Measurements from ENCODE around the gene TTC21A.
"Not testable (repeated sequence)": the region's sequence is repeated elsewhere in the genome, so short reads cannot be mapped to it uniquely, and the experiment has no call there.

TTC21A gene

DNA sequence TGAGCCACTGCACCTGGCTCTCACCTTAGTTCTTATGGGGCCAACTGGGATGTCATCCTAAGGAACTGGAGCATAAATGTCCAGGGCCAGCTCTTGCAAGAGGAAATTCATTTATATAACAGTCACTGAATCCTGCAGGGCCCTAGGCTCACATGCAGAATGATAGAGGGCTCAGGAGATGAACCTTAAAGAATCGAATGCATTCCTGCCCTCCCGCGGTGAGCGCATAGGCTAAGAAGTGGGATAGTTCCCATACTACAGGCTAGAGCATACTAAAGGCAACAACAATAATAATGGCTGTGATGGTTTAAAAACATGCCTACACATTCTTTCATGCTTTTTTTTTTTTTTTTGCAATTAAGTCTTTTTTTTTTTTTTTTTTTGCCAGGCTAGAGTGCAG is 63.0 kb downstream of the TTC21A start:
- H3K36me3 ChIP-seq (replicated peaks) = no peaks in the 10 kb centered on the region
- in situ Hi-C loops (cut with HindIII; ENCODE audit: low pct_ligation_motif_present, low sequenced_read_pairs) = no loop called here
- TF ChIP-seq, protein P1, sequence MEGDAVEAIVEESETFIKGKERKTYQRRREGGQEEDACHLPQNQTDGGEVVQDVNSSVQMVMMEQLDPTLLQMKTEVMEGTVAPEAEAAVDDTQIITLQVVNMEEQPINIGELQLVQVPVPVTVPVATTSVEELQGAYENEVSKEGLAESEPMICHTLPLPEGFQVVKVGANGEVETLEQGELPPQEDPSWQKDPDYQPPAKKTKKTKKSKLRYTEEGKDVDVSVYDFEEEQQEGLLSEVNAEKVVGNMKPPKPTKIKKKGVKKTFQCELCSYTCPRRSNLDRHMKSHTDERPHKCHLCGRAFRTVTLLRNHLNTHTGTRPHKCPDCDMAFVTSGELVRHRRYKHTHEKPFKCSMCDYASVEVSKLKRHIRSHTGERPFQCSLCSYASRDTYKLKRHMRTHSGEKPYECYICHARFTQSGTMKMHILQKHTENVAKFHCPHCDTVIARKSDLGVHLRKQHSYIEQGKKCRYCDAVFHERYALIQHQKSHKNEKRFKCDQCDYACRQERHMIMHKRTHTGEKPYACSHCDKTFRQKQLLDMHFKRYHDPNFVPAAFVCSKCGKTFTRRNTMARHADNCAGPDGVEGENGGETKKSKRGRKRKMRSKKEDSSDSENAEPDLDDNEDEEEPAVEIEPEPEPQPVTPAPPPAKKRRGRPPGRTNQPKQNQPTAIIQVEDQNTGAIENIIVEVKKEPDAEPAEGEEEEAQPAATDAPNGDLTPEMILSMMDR (IDR thresholded peaks at IDR 0.05; ENCODE audit: low read depth, low read length, missing control alignments) = no peak

DNA sequence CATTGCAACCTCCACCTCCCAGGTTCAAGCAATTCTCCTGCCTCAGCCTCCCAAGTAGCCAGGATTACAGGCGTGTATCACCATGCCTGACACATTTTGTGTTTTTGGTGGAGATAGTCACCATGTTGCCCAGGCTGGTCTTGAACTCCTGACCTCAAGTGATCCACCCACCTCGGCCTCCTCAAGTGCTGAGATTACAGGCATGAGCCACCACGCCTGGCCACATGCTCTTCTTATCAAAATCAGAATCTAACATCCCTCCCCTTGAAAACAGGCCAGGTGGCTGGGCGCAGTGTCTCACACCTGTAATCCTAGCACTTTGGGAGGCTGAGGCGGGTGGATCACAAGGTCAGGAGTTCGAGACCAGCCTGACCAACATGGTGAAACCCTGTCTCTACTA is 63.4 kb downstream of the TTC21A start:
- H3K4me3 ChIP-seq (ENCODE audit: low read depth, low read length); H3K27ac ChIP-seq; H3K36me3 ChIP-seq (replicated peaks); DNase-seq; in situ Hi-C loops (cut with HindIII; ENCODE audit: low pct_ligation_motif_present, low sequenced_read_pairs); H3K27me3 ChIP-seq (replicated peaks): not testable (repeated sequence)

More for the DNA sequence above, 63.0 kb downstream of the TTC21A start:
- H3K27ac ChIP-seq = no peak overlapping the region
- DNase-seq = no peak
- H3K27me3 ChIP-seq (replicated peaks) = no peaks in the 10 kb centered on the region
- H3K4me3 ChIP-seq (ENCODE audit: low read depth, low read length) = no peak overlapping the region

DNA sequence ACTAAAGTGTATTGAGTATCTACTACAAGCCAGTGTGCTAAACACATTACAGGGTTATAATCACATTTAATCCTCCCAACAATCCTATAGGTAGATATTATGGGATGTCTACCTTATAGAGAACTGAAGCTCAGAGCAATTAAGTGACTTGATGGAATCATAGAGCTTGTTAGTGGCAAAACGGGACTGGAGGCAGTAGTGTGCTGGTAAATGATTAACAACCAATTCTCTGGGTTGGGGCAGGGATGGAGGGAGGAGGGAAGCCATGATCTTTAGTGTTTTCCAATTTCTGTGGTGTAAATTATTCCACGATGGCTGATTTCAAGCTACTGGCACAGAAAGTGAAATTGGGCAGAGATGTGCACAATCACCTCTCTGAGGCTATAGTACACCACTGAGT is 64.4 kb downstream of the TTC21A start:
- no peak for DNase-seq
- no peak overlapping the region for H3K4me3 ChIP-seq (ENCODE audit: low read depth, low read length)
- no peaks in the 10 kb centered on the region for H3K27me3 ChIP-seq (replicated peaks)
- TF ChIP-seq, protein P1 (IDR thresholded peaks at IDR 0.05; ENCODE audit: low read depth, low read length, missing control alignments) = no peak
- no peaks in the 10 kb centered on the region for H3K36me3 ChIP-seq (replicated peaks)
- in situ Hi-C loops (cut with HindIII; ENCODE audit: low pct_ligation_motif_present, low sequenced_read_pairs) = no loop called here
- no peak overlapping the region for H3K27ac ChIP-seq

- Histone ChIP-seq H3K27me3 (replicated peaks) (no peaks in the 10 kb centered on the region), H3K27ac (no peak overlapping the region), H3K36me3 (replicated peaks) (no peaks in the 10 kb centered on the region), H3K4me3 (ENCODE audit: low read depth, low read length) (no peak overlapping the region)
- TF ChIP-seq, protein P1 (IDR thresholded peaks at IDR 0.05; ENCODE audit: low read depth, low read length, missing control alignments) = no peak
- DNase-seq = no peak
- in situ Hi-C loops (cut with HindIII; ENCODE audit: low pct_ligation_motif_present, low sequenced_read_pairs) = no loop called here
Observed at GRCh38 chr3:39173318-39174125, 66.0 kb downstream of the TTC21A start.

DNA sequence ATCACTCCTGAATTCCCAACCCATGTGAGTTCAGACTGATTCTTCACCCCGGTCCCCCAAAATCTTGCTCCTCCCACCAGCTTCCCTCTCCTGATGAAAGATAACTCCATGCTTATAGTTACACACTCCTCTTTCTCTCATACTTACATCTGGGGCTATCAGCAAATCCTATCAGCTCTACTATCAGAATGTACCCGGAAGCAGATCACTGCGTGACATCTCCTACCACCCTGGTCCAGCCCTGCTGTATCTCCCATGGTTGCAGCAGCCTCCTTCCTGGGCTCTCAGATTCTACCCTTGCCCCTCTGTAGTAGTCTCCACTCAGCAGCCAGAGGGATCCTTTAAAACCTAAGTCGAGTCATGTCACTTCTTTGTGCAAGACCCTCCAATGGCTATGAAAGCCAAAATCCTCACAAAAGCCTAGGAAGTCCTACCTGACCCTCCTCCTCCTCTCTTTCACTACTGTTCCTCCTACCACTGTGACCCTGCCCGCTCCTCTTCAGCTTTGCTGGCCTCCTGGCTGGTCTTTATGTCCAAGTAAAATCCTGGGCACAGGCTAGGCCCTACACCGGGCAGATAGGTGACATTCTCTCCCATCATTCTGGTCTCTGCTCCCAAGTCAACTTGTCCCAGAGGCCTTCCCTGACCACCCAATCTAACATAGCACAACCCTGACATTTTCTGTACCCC is 68.7 kb downstream of the TTC21A start:
- in situ Hi-C loops (cut with HindIII; ENCODE audit: low pct_ligation_motif_present, low sequenced_read_pairs) = no loop called here

More for the DNA sequence above, 68.7 kb downstream of the TTC21A start:
- TF ChIP-seq, protein P1 (IDR thresholded peaks at IDR 0.05; ENCODE audit: low read depth, low read length, missing control alignments) = no peak
- DNase-seq = no peak
- Histone ChIP-seq H3K4me3 (ENCODE audit: low read depth, low read length) (no peak overlapping the region), H3K36me3 (replicated peaks) (no peaks in the 10 kb centered on the region), H3K27ac (no peak overlapping the region), H3K27me3 (replicated peaks) (no peaks in the 10 kb centered on the region)

Measured in brain microvascular endothelial cell (primary cell).